Mucosa of descending colon (tissue), 3 donors: ENCODE measurements around the gene REC114. TPM values are rescaled to one million over a fixed set of nuclear protein-coding genes. Genes with fewer than 3 reads are reported as not detected.

ENCODE experiments used
- ATAC-seq: fragments of 200-7000 bp; cut with Tn5 transposase; one replicate; pipeline ENCODE4 v1.9.1; 2020; ENCODE audit warnings: mild to moderate bottlenecking, moderate library complexity
- DNase-seq, 3 donors: peaks; one replicate each; pipeline ENCODE4 v3.0.0-alpha.2; 2020
- H3K36me3 ChIP-seq: fragments of 200-600 bp; one replicate; pipeline ENCODE4 v1.8.0; 2021; ENCODE audit warnings: low read depth, mild to moderate bottlenecking
- H3K4me1 ChIP-seq: fragments of 200-600 bp; one replicate; pipeline ENCODE4 v1.8.0; 2021; ENCODE audit warnings: low read depth, mild to moderate bottlenecking
- H3K4me3 ChIP-seq: fragments of 200-600 bp; one replicate; pipeline ENCODE4 v1.8.0; 2021; ENCODE audit warnings: mild to moderate bottlenecking
- H3K9me3 ChIP-seq: fragments of 200-600 bp; one replicate; pipeline ENCODE4 v1.8.0; 2021; ENCODE audit warnings: mild to moderate bottlenecking
- intact Hi-C, 2 donors: fragments of 100-400 bp; cut with DNase I in 1 of 2; cut with micrococcal nuclease in 1 of 2; formaldehyde crosslinking; loops; one replicate each; pipeline versions ENCODE4 v1.11.0 to v1.11.1; 2022; cut with DNase I, micrococcal nuclease
- total RNA-seq, 3 donors: library from RNA; stranded (reverse); fragmentation: NEBNext Ultra II Directional in 2 of 3; extraction: Animal tissue kit (Norgen Biotek cat#: 25700) in 2 of 3; gene quantifications; one replicate each; pipeline versions ENCODE4 v1.2.1 to v1.2.4, GENCODE V29; 2021 to 2023
- TF ChIP-seq, protein P1 (sequence below): fragments of 200-600 bp; IDR thresholded peaks from one replicate; pipeline ENCODE4 v1.8.0; 2022; ENCODE audit warnings: antibody characterized with exemption, mild to moderate bottlenecking
- donor health status: DM: no; HTN: no; CAD: no; lungs with moderate emphysema.
- donor health status: DM: no; HTN: no; CAD: no.
- donor health status: DM: no; HTN: yes; CAD: no.

REC114 gene
- total RNA-seq, 3 donors from 2014 or later, result not detected

DNA sequence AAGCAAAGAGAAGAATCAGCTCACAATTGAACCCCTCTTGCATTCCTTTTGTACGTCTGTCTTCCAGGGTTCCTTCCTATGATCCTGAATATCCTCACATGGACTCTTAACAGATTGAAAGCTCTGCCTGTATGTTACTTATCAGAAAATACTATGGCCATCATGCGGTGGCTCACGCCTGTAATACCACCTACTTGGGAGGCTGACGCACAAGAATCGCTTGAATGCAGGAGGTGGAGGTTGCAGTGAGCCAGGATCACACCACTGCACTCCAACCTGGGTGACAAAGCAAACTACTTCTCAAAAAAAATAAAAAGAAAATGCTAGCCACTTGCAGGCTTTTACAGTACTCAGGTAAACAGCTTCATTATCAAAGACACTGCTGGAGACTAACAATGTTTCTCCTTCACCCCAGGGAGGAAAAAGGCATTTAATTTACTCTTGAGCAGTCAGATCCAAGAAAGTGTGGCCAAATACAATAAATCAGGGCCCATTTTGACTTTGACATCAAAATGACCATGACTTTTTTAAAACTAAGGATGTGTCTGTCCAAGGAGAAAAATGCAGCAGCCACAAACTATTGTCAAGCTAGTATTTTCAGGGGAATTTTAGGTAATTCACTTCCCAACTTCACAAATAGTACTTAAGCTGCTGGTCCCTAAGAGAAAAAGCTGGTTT, 162.9 kb downstream of the REC114 start:
- Histone ChIP-seq H3K4me1 (peaks cover 22% of the 10 kb centered on the region), H3K4me3 (no peak overlapping the region), H3K36me3 (no peaks in the 10 kb centered on the region), H3K9me3 (no peaks in the 10 kb centered on the region)
- intact Hi-C loops, result no loop called here
- ATAC-seq (no peak), DNase-seq (no peak)
- TF ChIP-seq, protein P1, sequence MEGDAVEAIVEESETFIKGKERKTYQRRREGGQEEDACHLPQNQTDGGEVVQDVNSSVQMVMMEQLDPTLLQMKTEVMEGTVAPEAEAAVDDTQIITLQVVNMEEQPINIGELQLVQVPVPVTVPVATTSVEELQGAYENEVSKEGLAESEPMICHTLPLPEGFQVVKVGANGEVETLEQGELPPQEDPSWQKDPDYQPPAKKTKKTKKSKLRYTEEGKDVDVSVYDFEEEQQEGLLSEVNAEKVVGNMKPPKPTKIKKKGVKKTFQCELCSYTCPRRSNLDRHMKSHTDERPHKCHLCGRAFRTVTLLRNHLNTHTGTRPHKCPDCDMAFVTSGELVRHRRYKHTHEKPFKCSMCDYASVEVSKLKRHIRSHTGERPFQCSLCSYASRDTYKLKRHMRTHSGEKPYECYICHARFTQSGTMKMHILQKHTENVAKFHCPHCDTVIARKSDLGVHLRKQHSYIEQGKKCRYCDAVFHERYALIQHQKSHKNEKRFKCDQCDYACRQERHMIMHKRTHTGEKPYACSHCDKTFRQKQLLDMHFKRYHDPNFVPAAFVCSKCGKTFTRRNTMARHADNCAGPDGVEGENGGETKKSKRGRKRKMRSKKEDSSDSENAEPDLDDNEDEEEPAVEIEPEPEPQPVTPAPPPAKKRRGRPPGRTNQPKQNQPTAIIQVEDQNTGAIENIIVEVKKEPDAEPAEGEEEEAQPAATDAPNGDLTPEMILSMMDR, result no peak

DNA sequence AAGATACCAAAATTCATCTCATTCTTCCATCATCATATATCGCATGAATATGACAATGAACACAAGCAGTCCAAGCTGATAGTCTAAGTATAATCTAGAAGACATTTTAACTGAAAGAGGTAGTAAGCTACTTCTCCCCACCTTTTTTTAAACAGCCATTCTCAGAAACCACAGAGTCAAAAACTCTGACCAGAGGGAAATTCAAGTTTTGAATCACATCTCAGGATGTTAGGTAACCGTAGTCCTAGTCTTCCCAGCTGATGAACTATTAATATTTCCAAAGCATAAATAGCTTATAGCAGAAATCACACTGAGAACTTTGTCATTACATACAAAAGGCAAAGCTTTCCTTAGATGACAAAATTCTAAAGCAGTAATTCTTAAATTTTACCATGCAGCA, 164.4 kb downstream of the REC114 start:
- Histone ChIP-seq H3K4me3 (no peak overlapping the region), H3K36me3 (no peaks in the 10 kb centered on the region), H3K4me1 (peaks cover 15% of the 10 kb centered on the region), H3K9me3 (no peaks in the 10 kb centered on the region)
- ATAC-seq, result no peak
- TF ChIP-seq, protein P1, result no peak
- no peak for DNase-seq
- intact Hi-C loops, result no loop called here

DNA sequence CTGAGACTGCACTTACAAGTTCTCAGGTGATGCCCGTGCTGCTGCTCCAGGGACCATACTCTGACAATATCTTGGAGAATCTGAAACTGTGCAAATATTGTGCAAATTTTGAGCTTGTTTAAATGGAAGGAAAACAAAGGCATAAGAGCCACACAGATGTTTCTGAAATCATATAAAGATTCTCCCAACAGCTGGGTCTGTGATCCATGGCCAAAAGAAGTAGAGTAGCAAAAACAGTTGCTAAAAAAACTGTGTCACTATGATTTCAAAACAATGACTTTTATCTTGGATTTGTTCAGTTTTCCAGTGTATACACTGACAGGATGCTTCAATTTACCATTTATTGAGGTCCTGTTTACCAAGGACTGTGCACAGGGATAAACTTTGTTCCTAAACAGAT, 164.9 kb downstream of the REC114 start:
- ATAC-seq (no peak), DNase-seq (no peak)
- TF ChIP-seq, protein P1, result no peak
- H3K9me3 ChIP-seq, result no peaks in the 10 kb centered on the region
- intact Hi-C loops, result no loop called here
- H3K4me3 ChIP-seq, result no peak overlapping the region
- H3K4me1 ChIP-seq, result peaks cover 11% of the 10 kb centered on the region
- H3K36me3 ChIP-seq, result no peaks in the 10 kb centered on the region

DNA sequence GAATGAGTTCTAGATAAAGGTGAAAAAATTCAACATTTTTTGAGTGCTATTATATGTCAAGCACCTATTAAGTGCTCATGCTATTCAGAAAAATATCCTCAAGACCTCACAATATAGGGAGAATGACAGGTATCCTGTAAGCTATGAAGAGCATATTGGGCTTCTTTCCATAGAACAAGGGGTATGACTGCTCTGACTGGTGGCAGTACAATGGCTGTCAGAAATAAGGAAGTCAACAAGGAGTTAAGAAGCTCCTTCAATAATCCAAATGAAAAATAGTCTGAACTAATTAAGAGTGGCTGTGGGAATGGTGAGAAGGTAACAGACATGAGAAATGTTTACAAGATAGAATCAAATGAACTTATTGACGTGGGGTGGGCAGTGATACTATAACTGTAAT, 165.5 kb downstream of the REC114 start:
- Histone ChIP-seq H3K36me3 (no peaks in the 10 kb centered on the region), H3K9me3 (no peaks in the 10 kb centered on the region), H3K4me3 (no peak overlapping the region), H3K4me1 (peaks cover 6% of the 10 kb centered on the region)
- intact Hi-C loops, result no loop called here
- DNase-seq, result no peak
- TF ChIP-seq, protein P1, result no peak
- no peak for ATAC-seq

DNA sequence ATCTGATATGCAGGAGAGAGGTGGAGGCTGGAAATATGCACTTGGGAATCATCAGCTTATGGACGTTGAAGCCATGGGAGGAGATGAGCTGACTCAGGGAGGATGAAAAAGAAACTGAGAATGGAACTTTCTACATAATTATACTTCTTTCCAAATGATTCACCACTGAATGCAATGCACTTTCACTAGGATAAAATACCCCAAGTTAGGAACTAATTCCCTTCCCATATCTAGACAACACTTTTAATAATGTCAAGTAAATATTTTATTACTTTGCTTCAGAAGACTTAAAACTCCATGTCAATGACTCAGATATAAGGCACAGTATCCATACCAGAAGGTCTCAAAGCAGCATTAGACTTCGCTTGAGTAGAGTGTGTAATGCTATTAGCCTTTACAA, 166.0 kb downstream of the REC114 start:
- no peak for DNase-seq
- intact Hi-C loops, result no loop called here
- H3K4me3 ChIP-seq, result no peak overlapping the region
- no peak for ATAC-seq
- no peaks in the 10 kb centered on the region for H3K36me3 ChIP-seq
- H3K9me3 ChIP-seq, result no peaks in the 10 kb centered on the region
- TF ChIP-seq, protein P1, result no peak
- peaks cover 3% of the 10 kb centered on the region for H3K4me1 ChIP-seq

Other genes with a start within 250 kb of the REC114 start
- under 1 TPM; 0.14 to 0.23 (median 0.19) TPM for gene HCN4, start 74.2 kb upstream of the REC114 start, total RNA-seq
- gene NPTN, start 190.2 kb downstream of the REC114 start, total RNA-seq, result 100 to 1,000 TPM; 157 to 200 (median 168) TPM
- gene CD276, start 241.2 kb downstream of the REC114 start, total RNA-seq, result 10 to 100 TPM; 26.2 to 39.2 (median 29.9) TPM